Parathyroid adenoma (tissue), 2 donors: ENCODE results near the gene TNFRSF11A.

ENCODE experiments used
- H2AFZ ChIP-seq: fragments of 300-600 bp; sonication (generic); one replicate; pipeline ENCODE4 v1.7.0; 2017; ENCODE audit warnings: antibody characterized with exemption, mild to moderate bottlenecking
- H3K27ac ChIP-seq: fragments of 300-600 bp; sonication (generic); one replicate; pipeline ENCODE4 v1.7.0; 2017
- H3K27me3 ChIP-seq: fragments of 300-600 bp; sonication (generic); one replicate; pipeline ENCODE4 v1.7.0; 2017; ENCODE audit warnings: low read length; ENCODE audit not compliant: control insufficient read depth, insufficient read depth
- H3K36me3 ChIP-seq: fragments of 300-600 bp; sonication (generic); one replicate; pipeline ENCODE4 v1.7.0; 2017; ENCODE audit warnings: low read length; ENCODE audit not compliant: control insufficient read depth, insufficient read depth
- H3K4me1 ChIP-seq: fragments of 300-600 bp; sonication (generic); one replicate; pipeline ENCODE4 v1.7.0; 2017; ENCODE audit warnings: control low read depth
- H3K4me2 ChIP-seq: fragments of 300-600 bp; sonication (generic); one replicate; pipeline ENCODE4 v1.7.0; 2017; ENCODE audit warnings: low read length
- H3K4me3 ChIP-seq: fragments of 300-600 bp; sonication (generic); one replicate; pipeline ENCODE4 v1.7.0; 2017; ENCODE audit warnings: low read depth, low read length
- H3K79me2 ChIP-seq: fragments of 300-600 bp; sonication (generic); one replicate; pipeline ENCODE4 v1.7.0; 2017; ENCODE audit warnings: control low read depth
- H3K9ac ChIP-seq: fragments of 300-600 bp; sonication (generic); one replicate; pipeline ENCODE4 v1.7.0; 2017; ENCODE audit warnings: mild to moderate bottlenecking
- H3K9me3 ChIP-seq: fragments of 300-600 bp; sonication (generic); one replicate; pipeline ENCODE4 v1.7.0; 2017; ENCODE audit warnings: low read length; ENCODE audit not compliant: control insufficient read depth
- CTCF ChIP-seq: fragments of 300-600 bp; sonication (generic); IDR thresholded peaks from one replicate; pipeline ENCODE4 v1.7.0; 2017; ENCODE audit warnings: antibody characterized with exemption, mild to moderate bottlenecking
- donor health status: primary hyperparathyroidism.

The TNFRSF11A gene

GRCh38 chr18:62324181-62324828 is 805 bp upstream of the TNFRSF11A start:
- H3K27me3 ChIP-seq, result no peaks in the 10 kb centered on the region
- TF ChIP-seq CTCF, result no peak

GRCh38 chr18:62325806-62326645 is 916 bp downstream of the TNFRSF11A start:
- Histone ChIP-seq H3K9ac (no peak overlapping the region), H3K4me1 (peaks cover 3% of the 10 kb centered on the region), H3K27me3 (no peaks in the 10 kb centered on the region), H2AFZ (peak overlapping the region; percentile 92), H3K4me2 (peak overlapping the region; percentile 92), H3K79me2 (no peaks in the 10 kb centered on the region), H3K27ac (no peak overlapping the region), H3K4me3 (peak overlapping the region; percentile 55), H3K36me3 (no peaks in the 10 kb centered on the region), H3K9me3 (no peaks in the 10 kb centered on the region)
- no peak for TF ChIP-seq CTCF

More at GRCh38 chr18:62324181-62324828, 805 bp upstream of the TNFRSF11A start:
- Histone ChIP-seq H3K4me3 (no peak overlapping the region), H3K4me1 (peaks cover 3% of the 10 kb centered on the region), H3K79me2 (no peaks in the 10 kb centered on the region), H2AFZ (peak overlapping the region; percentile 96), H3K27ac (peak overlapping the region; percentile 55), H3K9ac (no peak overlapping the region), H3K36me3 (no peaks in the 10 kb centered on the region), H3K9me3 (no peaks in the 10 kb centered on the region), H3K4me2 (peak overlapping the region; percentile 58)

- Histone ChIP-seq H3K9ac (no peak overlapping the region), H3K4me1 (peaks cover 3% of the 10 kb centered on the region), H3K4me3 (no peak overlapping the region), H3K36me3 (no peaks in the 10 kb centered on the region), H3K9me3 (no peaks in the 10 kb centered on the region), H2AFZ (no peak overlapping the region), H3K27ac (no peak overlapping the region), H3K27me3 (no peaks in the 10 kb centered on the region), H3K4me2 (no peak overlapping the region), H3K79me2 (no peaks in the 10 kb centered on the region)
- no peak for TF ChIP-seq CTCF
Observed at GRCh38 chr18:62326646-62327348, 1.7 kb downstream of the TNFRSF11A start.

GRCh38 chr18:62327977-62328376 is 2.9 kb downstream of the TNFRSF11A start:
- Histone ChIP-seq H3K27me3 (no peaks in the 10 kb centered on the region), H3K9me3 (no peaks in the 10 kb centered on the region), H3K9ac (no peak overlapping the region), H3K79me2 (no peaks in the 10 kb centered on the region), H3K36me3 (no peaks in the 10 kb centered on the region), H3K4me2 (no peak overlapping the region), H2AFZ (no peak overlapping the region), H3K27ac (no peak overlapping the region), H3K4me3 (no peak overlapping the region), H3K4me1 (peaks cover 3% of the 10 kb centered on the region)
- no peak for TF ChIP-seq CTCF
